ENCODE measurements around the gene KRTAP5-7.

DNA sequence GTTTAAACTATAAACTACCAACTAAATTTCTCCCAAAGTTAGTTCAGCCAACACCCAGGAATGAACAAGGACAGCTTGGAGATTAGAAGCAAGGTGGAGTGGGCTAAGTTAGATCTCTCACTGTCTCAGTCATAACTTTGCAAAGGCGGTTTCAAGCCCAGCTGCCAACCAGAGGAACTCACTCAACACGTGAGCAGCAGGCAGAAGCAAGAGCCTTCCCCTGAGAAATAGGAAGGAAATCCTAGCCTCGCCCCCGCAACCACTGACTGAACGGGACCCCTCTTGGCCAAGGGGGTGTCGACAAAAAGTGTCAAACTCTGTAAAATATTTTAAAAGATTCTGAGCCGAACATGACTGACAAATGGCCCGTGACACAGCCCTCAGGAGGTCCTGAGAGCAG is 16.8 kb downstream of the KRTAP5-7 start:
- TF ChIP-seq, protein P1, sequence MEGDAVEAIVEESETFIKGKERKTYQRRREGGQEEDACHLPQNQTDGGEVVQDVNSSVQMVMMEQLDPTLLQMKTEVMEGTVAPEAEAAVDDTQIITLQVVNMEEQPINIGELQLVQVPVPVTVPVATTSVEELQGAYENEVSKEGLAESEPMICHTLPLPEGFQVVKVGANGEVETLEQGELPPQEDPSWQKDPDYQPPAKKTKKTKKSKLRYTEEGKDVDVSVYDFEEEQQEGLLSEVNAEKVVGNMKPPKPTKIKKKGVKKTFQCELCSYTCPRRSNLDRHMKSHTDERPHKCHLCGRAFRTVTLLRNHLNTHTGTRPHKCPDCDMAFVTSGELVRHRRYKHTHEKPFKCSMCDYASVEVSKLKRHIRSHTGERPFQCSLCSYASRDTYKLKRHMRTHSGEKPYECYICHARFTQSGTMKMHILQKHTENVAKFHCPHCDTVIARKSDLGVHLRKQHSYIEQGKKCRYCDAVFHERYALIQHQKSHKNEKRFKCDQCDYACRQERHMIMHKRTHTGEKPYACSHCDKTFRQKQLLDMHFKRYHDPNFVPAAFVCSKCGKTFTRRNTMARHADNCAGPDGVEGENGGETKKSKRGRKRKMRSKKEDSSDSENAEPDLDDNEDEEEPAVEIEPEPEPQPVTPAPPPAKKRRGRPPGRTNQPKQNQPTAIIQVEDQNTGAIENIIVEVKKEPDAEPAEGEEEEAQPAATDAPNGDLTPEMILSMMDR (IDR thresholded peaks at IDR 0.05; ENCODE audit: insufficient read depth, low read depth, low read length): no peak
- no peak for TF ChIP-seq EZH2 (IDR thresholded peaks at IDR 0.05; ENCODE audit: insufficient read depth, low read length)
